ENCODE measurements around the gene ANO6.

The ANO6 gene

GRCh38 chr12:45409966-45410365 is 194.1 kb downstream of the ANO6 start:
- H3K4me3 ChIP-seq (ENCODE audit: low read length) = no peak overlapping the region
- no peak for DNase-seq (ENCODE audit: low read depth)
- TF ChIP-seq CTCF (conservative IDR thresholded peaks at IDR 0.05; ENCODE audit: low read depth, low read length) = no peak

GRCh38 chr12:45411626-45412025 is 195.7 kb downstream of the ANO6 start:
- no peak for TF ChIP-seq CTCF (conservative IDR thresholded peaks at IDR 0.05; ENCODE audit: low read depth, low read length)
- no peak overlapping the region for H3K4me3 ChIP-seq (ENCODE audit: low read length)
- DNase-seq (ENCODE audit: low read depth) = no peak

GRCh38 chr12:45415393-45415817 is 199.5 kb downstream of the ANO6 start:
- peak; percentile 61 for DNase-seq (ENCODE audit: low read depth)
- no peak overlapping the region for H3K4me3 ChIP-seq (ENCODE audit: low read length)
- no peak for TF ChIP-seq CTCF (conservative IDR thresholded peaks at IDR 0.05; ENCODE audit: low read depth, low read length)

- H3K4me3 ChIP-seq (ENCODE audit: low read length) = no peak overlapping the region
- TF ChIP-seq CTCF (conservative IDR thresholded peaks at IDR 0.05; ENCODE audit: low read depth, low read length) = no peak
- no peak for DNase-seq (ENCODE audit: low read depth)
These were observed 200.2 kb downstream of the ANO6 start for GRCh38 chr12:45416126-45416525.

GRCh38 chr12:45418520-45418919 is 202.6 kb downstream of the ANO6 start:
- DNase-seq (ENCODE audit: low read depth) = no peak
- H3K4me3 ChIP-seq (ENCODE audit: low read length) = no peak overlapping the region
- TF ChIP-seq CTCF (conservative IDR thresholded peaks at IDR 0.05; ENCODE audit: low read depth, low read length) = no peak

GRCh38 chr12:45419317-45419814 is 203.5 kb downstream of the ANO6 start:
- no peak overlapping the region for H3K4me3 ChIP-seq (ENCODE audit: low read length)
- no peak for DNase-seq (ENCODE audit: low read depth)
- no peak for TF ChIP-seq CTCF (conservative IDR thresholded peaks at IDR 0.05; ENCODE audit: low read depth, low read length)

GRCh38 chr12:45421736-45422135 is 205.8 kb downstream of the ANO6 start:
- no peak for TF ChIP-seq CTCF (conservative IDR thresholded peaks at IDR 0.05; ENCODE audit: low read depth, low read length)
- H3K4me3 ChIP-seq (ENCODE audit: low read length) = no peak overlapping the region
- no peak for DNase-seq (ENCODE audit: low read depth)
